Cardiac fibroblast (primary cell): ENCODE data around the gene MTA1.

Experiments used
- DNase-seq, 2 donors: peaks; one replicate each; pipeline versions ENCODE4 v3.0.0 to v3.0.0-alpha.2; 2010; ENCODE audit warnings: low read depth in 2 of 2
- H3K4me3 ChIP-seq, 2 donors: replicated peaks in 1 of 2; 1 replicate in 1 of 2; 2 replicates in 1 of 2; pipeline ENCODE4 v1.5.1; 2011; ENCODE audit warnings: low read depth in 2 of 2, low read length in 2 of 2, mild to moderate bottlenecking in 2 of 2, moderate library complexity in 1 of 2
- TF ChIP-seq, protein P1 (sequence below): IDR thresholded peaks from one replicate; pipeline ENCODE4 v1.5.1; 2011; ENCODE audit warnings: low read depth, mild to moderate bottlenecking, low read length, inconsistent platforms

The MTA1 gene

DNA sequence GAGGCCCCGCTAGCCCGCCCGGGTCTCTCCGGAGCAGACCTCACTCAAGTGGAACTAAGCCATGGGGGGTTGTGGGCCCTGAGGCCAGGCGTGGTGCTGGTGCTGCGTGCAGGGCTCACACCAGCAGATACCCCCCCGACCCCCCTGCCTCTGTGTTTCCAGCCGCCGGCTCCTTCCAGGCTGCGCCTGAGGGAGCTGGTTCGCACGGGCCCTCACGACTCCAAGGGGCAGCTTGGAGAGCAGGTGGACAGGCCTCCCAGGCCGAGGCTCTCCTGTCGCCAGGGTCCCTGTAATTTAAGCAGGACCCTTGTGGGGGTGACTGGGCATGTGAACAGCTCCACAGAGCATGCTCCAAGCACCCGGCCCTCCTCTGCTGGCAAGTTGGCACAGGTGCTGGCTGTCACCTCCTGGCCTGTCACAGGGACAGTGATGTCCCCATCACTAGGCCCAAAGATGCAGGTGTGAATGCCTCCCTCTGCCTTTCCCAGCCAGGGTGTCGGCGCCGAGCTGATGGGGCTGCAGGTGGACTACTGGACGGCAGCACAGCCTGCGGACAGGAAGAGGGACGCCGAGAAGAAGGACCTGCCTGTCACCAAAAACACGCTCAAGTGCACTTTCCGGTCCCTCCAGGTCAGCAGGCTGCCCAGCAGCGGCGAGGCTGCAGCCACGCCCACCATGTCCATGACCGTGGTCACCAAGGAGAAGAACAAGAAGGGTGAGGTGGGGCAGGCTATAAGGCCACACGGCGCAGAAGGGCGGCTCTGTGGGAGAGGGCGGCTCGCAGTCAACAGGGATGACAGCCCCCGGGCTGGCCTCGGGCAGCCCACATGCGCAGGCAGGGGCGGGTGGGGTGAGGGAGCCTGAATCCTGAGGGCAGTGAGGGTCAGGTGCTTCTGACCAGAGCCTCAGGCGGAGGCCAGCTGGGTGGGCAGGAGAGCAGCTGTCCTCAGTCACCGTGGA, 27.2 kb upstream of the MTA1 start:
- DNase-seq, result no peak
- TF ChIP-seq, protein P1, sequence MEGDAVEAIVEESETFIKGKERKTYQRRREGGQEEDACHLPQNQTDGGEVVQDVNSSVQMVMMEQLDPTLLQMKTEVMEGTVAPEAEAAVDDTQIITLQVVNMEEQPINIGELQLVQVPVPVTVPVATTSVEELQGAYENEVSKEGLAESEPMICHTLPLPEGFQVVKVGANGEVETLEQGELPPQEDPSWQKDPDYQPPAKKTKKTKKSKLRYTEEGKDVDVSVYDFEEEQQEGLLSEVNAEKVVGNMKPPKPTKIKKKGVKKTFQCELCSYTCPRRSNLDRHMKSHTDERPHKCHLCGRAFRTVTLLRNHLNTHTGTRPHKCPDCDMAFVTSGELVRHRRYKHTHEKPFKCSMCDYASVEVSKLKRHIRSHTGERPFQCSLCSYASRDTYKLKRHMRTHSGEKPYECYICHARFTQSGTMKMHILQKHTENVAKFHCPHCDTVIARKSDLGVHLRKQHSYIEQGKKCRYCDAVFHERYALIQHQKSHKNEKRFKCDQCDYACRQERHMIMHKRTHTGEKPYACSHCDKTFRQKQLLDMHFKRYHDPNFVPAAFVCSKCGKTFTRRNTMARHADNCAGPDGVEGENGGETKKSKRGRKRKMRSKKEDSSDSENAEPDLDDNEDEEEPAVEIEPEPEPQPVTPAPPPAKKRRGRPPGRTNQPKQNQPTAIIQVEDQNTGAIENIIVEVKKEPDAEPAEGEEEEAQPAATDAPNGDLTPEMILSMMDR, result no peak
- H3K4me3 ChIP-seq, result no peak overlapping the region

DNA sequence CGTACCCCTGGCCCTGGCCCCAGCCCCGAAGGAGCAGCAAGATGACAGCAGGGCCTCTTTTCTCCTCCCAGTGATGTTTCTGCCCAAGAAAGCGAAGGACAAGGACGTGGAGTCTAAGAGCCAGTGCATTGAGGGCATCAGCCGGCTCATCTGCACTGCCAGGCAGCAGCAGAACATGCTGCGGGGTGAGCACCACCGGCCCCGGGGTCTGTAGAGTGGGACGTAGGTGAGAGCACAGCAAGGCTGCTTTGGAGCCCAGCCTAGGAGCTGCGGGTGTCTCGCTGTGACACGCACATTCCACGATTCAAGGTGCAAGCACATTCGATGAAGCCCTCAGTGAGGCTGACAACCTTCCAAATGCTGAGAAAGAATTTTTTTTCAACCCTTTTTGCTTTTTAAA, 26.5 kb upstream of the MTA1 start:
- TF ChIP-seq, protein P1, result no peak
- no peak for DNase-seq

DNA sequence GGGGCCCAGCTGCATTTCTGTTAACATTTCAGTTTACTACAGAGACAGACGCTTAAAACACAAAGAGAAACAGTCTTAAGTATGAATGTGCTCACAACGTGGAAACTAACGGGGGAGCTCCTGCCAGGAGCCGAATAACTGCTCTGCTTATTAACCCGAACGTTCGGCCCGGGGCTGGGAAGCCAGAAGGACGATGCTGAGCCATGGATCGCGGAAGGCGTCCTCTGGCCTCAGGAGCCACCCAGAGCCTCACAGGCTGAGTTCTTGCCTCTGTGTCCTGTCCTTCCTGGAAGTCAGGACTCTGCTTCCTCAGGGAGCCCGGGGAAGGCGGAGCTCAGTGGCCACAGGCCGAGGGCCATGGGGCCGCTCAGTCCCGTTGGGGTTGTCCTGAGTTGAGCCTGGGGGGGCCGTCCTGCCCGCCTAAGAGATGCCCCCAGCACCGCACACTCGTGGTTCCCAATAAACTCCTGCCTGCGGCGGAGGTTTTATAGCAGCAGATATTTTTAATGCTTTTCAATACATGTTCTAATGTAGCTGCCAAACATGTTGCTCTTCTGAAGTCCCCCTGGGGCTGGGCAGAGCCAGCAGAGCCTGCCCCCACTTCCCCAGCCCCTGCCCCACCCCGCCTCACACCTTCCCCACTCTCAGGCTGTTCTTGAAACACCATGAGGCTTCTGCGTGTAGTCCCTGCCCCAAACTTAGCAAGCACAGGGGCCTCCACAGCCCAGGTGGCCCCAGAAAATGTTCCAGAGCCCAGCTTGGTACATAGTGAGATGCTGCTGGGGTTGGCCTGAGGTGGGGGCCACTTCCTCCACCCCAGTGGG, 24.7 kb upstream of the MTA1 start:
- no peak for DNase-seq
- TF ChIP-seq, protein P1, result no peak
- no peak overlapping the region for H3K4me3 ChIP-seq

More for the DNA sequence above, 26.5 kb upstream of the MTA1 start:
- no peak overlapping the region for H3K4me3 ChIP-seq

DNA sequence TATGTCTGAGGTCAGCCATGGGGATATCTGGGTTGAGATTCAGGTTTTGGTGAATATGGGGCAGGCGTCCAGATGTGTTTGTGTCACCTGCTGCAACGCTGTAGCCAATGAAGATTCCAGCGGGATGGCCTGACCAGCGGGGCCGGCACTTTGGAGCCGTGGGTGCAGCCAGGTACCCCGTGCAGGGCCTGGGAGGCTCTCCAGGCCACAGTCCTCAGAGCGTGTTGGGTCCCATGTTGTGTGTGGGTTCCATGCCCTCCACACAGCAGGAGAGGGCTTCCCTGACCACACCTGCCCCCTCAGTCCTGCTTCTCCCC, 24.1 kb upstream of the MTA1 start:
- TF ChIP-seq, protein P1, result no peak
- DNase-seq, result no peak
- H3K4me3 ChIP-seq, result no peak overlapping the region

DNA sequence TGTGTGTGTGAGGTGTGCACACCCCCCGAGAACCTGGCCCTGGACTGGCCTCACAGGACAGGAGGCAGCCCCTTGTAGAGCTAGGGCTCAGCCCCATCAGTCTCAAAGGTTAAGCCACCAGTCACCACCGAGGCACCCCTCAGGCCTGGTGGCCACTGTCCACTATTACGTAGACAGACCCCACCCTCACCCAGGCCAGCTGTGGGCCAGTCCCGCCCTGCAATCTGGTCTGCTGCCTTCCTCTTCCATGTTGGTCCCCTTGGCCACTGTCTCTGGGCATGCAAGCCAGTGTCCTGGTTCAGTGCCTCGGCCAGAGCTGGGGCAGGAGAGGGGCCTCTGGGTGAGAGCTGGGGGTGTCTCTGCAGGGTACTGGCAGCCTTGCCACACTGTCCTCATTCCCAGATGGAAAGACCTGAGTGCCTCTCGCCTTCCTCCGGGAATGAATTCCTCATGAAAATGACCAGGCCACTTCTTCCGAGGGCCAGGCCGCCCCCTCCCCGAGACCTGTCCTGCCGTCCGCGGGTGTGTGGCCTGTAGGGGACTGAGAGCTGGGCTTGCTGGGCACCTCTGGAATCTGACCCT, 22.2 kb upstream of the MTA1 start:
- no peak for DNase-seq
- TF ChIP-seq, protein P1, result no peak
- H3K4me3 ChIP-seq, result peak overlapping the region; percentile 73

DNA sequence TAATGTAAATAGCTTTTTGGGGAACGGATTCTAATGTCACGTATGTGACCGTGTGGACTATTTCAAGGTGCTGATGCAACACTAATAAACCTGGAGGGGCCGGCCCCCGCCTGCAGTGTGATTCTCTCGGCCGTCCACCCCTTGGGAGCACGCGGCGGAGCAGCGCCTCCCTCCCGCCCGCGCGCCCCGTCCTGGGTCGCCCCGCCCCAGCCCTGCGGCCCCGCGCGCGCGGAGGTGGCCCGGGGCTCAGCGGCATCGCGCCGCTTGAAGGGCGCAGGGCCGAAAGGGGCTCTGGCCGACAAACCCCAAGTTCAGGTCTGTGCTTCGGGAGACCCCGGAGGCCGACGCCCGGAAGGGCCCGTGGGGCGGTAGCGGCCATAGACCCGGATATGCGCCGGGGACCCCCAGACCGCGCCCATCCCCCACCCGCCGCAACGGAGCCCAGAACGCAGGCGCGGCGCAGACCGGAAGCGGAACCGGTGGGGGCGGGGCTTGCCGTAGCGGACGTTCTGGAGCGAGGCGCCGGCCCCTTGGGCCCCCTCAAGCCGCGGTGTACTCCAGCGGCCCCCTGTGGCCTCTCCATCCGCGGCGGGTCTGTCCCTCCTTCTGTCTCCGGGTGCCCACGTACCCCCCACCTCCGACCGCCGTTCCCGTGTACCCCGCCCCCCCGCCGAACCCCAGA, 21.4 kb upstream of the MTA1 start, which contains the start of gene TEX22:
Gene TEX22 (plus strand): TSS at position 495 of the 682 bp plus-strand sequence. CDS start 803 bp downstream, outside the sequence.
- H3K4me3 ChIP-seq, result peak within 1 kb of the TSS; percentile 73
- DNase-seq, result peak; percentile 74 to 86

More for the DNA sequence above, 21.4 kb upstream of the MTA1 start, which contains the start of gene TEX22:
- TF ChIP-seq, protein P1, result peak; percentile 8
